RPMI8226 (cell line): Measurements from ENCODE around the gene ARHGAP45.

Source experiments
- DNase-seq: peaks from one replicate; pipeline ENCODE4 v3.0.0-alpha.2; 2015

The ARHGAP45 gene

GRCh38 chr19:1087813-1088415, 20.9 kb downstream of the ARHGAP45 start:
- DNase-seq = peak; percentile 50

GRCh38 chr19:1088416-1089010, 21.5 kb downstream of the ARHGAP45 start:
- DNase-seq = no peak

- DNase-seq = no peak
Observed at GRCh38 chr19:1089126-1089771, 22.3 kb downstream of the ARHGAP45 start.

- DNase-seq = no peak
Observed at GRCh38 chr19:1089891-1090290, 22.9 kb downstream of the ARHGAP45 start.

- DNase-seq = no peak
Observed at GRCh38 chr19:1090731-1091543, 24.0 kb downstream of the ARHGAP45 start.

- DNase-seq = no peak
Observed at GRCh38 chr19:1091544-1092175, 24.7 kb downstream of the ARHGAP45 start.

- DNase-seq = no peak
Observed at GRCh38 chr19:1093330-1093729, 26.4 kb downstream of the ARHGAP45 start.

GRCh38 chr19:1093811-1094553, 27.0 kb downstream of the ARHGAP45 start:
- DNase-seq = no peak

- no peak for DNase-seq
Observed at GRCh38 chr19:1094655-1094977, 27.6 kb downstream of the ARHGAP45 start.

- peak; percentile 98 for DNase-seq
Observed at GRCh38 chr19:1094978-1095701, 28.2 kb downstream of the ARHGAP45 start, which contains the start of gene POLR2E. TSS of gene POLR2E (minus strand) at chr19:1095375. CDS start at chr19:1095315, 60 bp downstream.

- no peak for DNase-seq
Observed at GRCh38 chr19:1097810-1098176, 30.8 kb downstream of the ARHGAP45 start.

GRCh38 chr19:1098177-1099051, 31.4 kb downstream of the ARHGAP45 start:
- no peak for DNase-seq

- no peak for DNase-seq
Observed at GRCh38 chr19:1101337-1101698, 34.4 kb downstream of the ARHGAP45 start.

GRCh38 chr19:1102407-1103131, 35.6 kb downstream of the ARHGAP45 start:
- DNase-seq = no peak

GRCh38 chr19:1103132-1103707, 36.3 kb downstream of the ARHGAP45 start:
- no peak for DNase-seq

GRCh38 chr19:1103708-1104310, 36.8 kb downstream of the ARHGAP45 start, which contains the start of gene GPX4:
TSS of gene GPX4 (plus strand) at chr19:1103994. CDS start at chr19:1104044, 50 bp downstream.
- peak; percentile 100 for DNase-seq

GRCh38 chr19:1104311-1105007, 37.5 kb downstream of the ARHGAP45 start:
- peak; percentile 88 for DNase-seq
